GM12878 (cell line): ENCODE results near the gene RNF113B. TPM values are rescaled to one million over a fixed set of nuclear protein-coding genes. Genes with fewer than 3 reads are reported as not detected.

Source experiments
- ATAC-seq: fragments of 200-7000 bp; cut with Tn5 transposase; 3 replicates; pipeline ENCODE4 v1.9.1; 2020; ENCODE audit warnings: mild to moderate bottlenecking, moderate library complexity
- BruUV-seq: library from RNA; stranded (reverse); fragments of 400-500 nt; replicated peaks from 2 replicates; lab custom pipeline; 2021; lab: Mats Ljungman, UMichigan
- CTCF ChIA-PET: fragments of 300-600 bp; sonication (Branson Sonifier 250); formaldehyde crosslinking; extraction: SDS; loops from one replicate; lab custom pipeline; 2021; ENCODE audit warnings: inconsistent platforms; lab: Yijun Ruan, JAX
- POLR2A ChIA-PET: fragments of 350-600 bp; formaldehyde crosslinking; extraction: SDS; loops from one replicate; lab custom pipeline; 2021; ENCODE audit warnings: inconsistent platforms; lab: Charles Lee
- RAD21 ChIA-PET: fragments of 300-600 bp; sonication (Branson Sonifier 250); formaldehyde crosslinking; loops from one replicate; lab custom pipeline; 2023; ENCODE audit warnings: antibody characterized with exemption; ENCODE audit not compliant: unreplicated experiment; lab: Charles Lee
- SMC1A ChIA-PET: fragments of 300-600 bp; sonication (Branson Sonifier 250); formaldehyde crosslinking; loops from one replicate; lab custom pipeline; 2023; ENCODE audit not compliant: unreplicated experiment, uncharacterized antibody; lab: Charles Lee
- DNase-seq: peaks from one replicate; pipeline ENCODE4 v3.0.0-alpha.2; 2011; ENCODE audit warnings: low read depth, low spot score
- FAIRE-seq: peaks from 3 replicates; lab custom pipeline; 2011; peaks lifted over from hg19 to GRCh38; lab: Jason Lieb, UNC
- H2AFZ ChIP-seq: 2 replicates; pipeline ENCODE4 v1.6.0; 2011; ENCODE audit warnings: low read depth, low read length, control low read depth; ENCODE audit not compliant: control insufficient read depth
- H3K27ac ChIP-seq: 2 replicates; pipeline ENCODE4 v1.5.1; 2011; ENCODE audit warnings: control low read depth; ENCODE audit not compliant: control insufficient read depth, insufficient read depth
- H3K27me3 ChIP-seq, 2 experiments: replicated peaks in 1 of 2; 2 replicates each; pipeline versions ENCODE4 v1.6.0 to v1.6.1; 2011; ENCODE audit warnings: low read length in 1 of 2; ENCODE audit not compliant: control insufficient read depth in 2 of 2, insufficient read depth in 2 of 2
- H3K36me3 ChIP-seq, 2 experiments: 2 replicates each; pipeline ENCODE4 v1.5.1; 2011; ENCODE audit warnings: low read length in 1 of 2; ENCODE audit not compliant: control insufficient read depth in 2 of 2, insufficient read depth in 2 of 2
- H3K4me1 ChIP-seq: 2 replicates; pipeline ENCODE4 v1.6.1; 2011; ENCODE audit warnings: mild to moderate bottlenecking, low read length, moderate library complexity, mixed read lengths; ENCODE audit not compliant: control insufficient read depth, insufficient read depth
- H3K4me2 ChIP-seq: 2 replicates; pipeline ENCODE4 v1.6.0; 2011; ENCODE audit warnings: control low read depth; ENCODE audit not compliant: control insufficient read depth, insufficient read depth
- H3K4me3 ChIP-seq: fragments of 200-600 bp; sonication (generic); 2 replicates; pipeline ENCODE4 v1.5.1; 2016
- H3K79me2 ChIP-seq: 2 replicates; pipeline ENCODE4 v1.6.0; 2011; ENCODE audit warnings: low read length; ENCODE audit not compliant: control insufficient read depth, insufficient read depth
- H3K9ac ChIP-seq: 2 replicates; pipeline ENCODE4 v1.8.0; 2011; ENCODE audit warnings: low read length, control low read depth, mixed read lengths; ENCODE audit not compliant: control insufficient read depth, insufficient read depth
- H3K9me3 ChIP-seq: replicated peaks from 3 replicates; pipeline ENCODE4 v1.5.1; 2011; ENCODE audit warnings: mild to moderate bottlenecking, low read length; ENCODE audit not compliant: control insufficient read depth, insufficient read depth
- H4K20me1 ChIP-seq: 2 replicates; pipeline ENCODE4 v1.6.0; 2011; ENCODE audit not compliant: control insufficient read depth, insufficient read depth
- BRCA1 ChIP-seq: IDR thresholded peaks from 2 replicates; pipeline ENCODE4 v1.6.1; 2011; ENCODE audit warnings: low read depth, low read length, improper control_type of control experiment
- CEBPB ChIP-seq, 2 experiments: fragments of 150-350 bp in 1 of 2; IDR thresholded peaks; 2 replicates each; pipeline ENCODE4 v1.6.1; 2012 to 2014; ENCODE audit warnings: low read depth in 2 of 2, low read length in 2 of 2, borderline replicate concordance in 1 of 2, inconsistent platforms in 1 of 2
- CTCF ChIP-seq, 3 experiments: IDR thresholded peaks in 2 of 3; conservative IDR thresholded peaks in 1 of 3; 2 replicates each; pipeline ENCODE4 v1.5.1; 2011; ENCODE audit warnings: low read depth in 3 of 3, low read length in 3 of 3, mild to moderate bottlenecking in 3 of 3, control low read depth in 2 of 3, moderate library complexity in 2 of 3, inconsistent platforms in 1 of 3, mixed read lengths in 1 of 3; ENCODE audit not compliant: control insufficient read depth in 2 of 3, insufficient read depth in 1 of 3; ENCODE audit errors: extremely low read depth in 1 of 3
- E2F4 ChIP-seq: IDR thresholded peaks from 2 replicates; pipeline ENCODE4 v1.6.1; 2012; ENCODE audit warnings: low read depth, low read length, improper control_type of control experiment
- JUNB ChIP-seq: IDR thresholded peaks from 2 replicates; pipeline ENCODE4 v1.6.1; 2016; ENCODE audit warnings: antibody characterized with exemption, mild to moderate bottlenecking
- KLF5 ChIP-seq: fragments of 450-650 bp; IDR thresholded peaks from 2 replicates; pipeline ENCODE4 v1.6.1; 2014; ENCODE audit warnings: mild to moderate bottlenecking; ENCODE audit not compliant: partially characterized antibody
- SP1 ChIP-seq: IDR thresholded peaks from one replicate; pipeline ENCODE4 v1.6.1; 2011; ENCODE audit warnings: low read depth, low read length
- WGBS: methylation state at CpG from one replicate; pipeline ENCODE4 v1.1.6; 2016; ENCODE audit warnings: low lambda C conversion rate; ENCODE audit not compliant: insufficient replicate concordance, insufficient coverage; ENCODE audit errors: missing lambda C conversion rate; 5-methylcytosine and 5-hydroxymethylcytosine counted together
- in situ Hi-C: fragments of 300-500 bp; cut with MboI; formaldehyde crosslinking; loops from 9 replicates; pipeline ENCODE4 v1.14.3; 2018; ENCODE audit warnings: mixed read lengths
- intact Hi-C: fragments of 100-400 bp; cut with micrococcal nuclease; formaldehyde crosslinking; loops from one replicate; pipeline ENCODE4 v1.14.2; 2022; ENCODE audit not compliant: unreplicated experiment
- polyA plus RNA-seq, 11 experiments: library from polyadenylated mRNA; depleted of rRNA in 4 of 11; unstranded in 6 of 11; stranded (reverse) in 5 of 11; fragments of >200 nt; fragmentation: Nextera tagmentation in 4 of 11; fragmentation: Illumina TruSeq in 1 of 11; extraction: Ambion mirVana in 4 of 11; extraction: Trizol in 1 of 11; gene quantifications; 1 replicate in 1 of 11; 2 replicates in 10 of 11; pipeline versions ENCODE4 v1.2.1 to v1.2.3, GENCODE V29; 2011 to 2016; ENCODE audit warnings: inconsistent platforms in 2 of 11, missing spikeins in 2 of 11, low read depth in 1 of 11
- total RNA-seq, 4 experiments: library from RNA; depleted of rRNA in 3 of 4; stranded (reverse); fragments of >200 nt in 3 of 4; fragmentation: Illumina TruSeq in 1 of 4; extraction: Trizol in 1 of 4; gene quantifications; 2 replicates each; pipeline versions ENCODE4 v1.2.1 to v1.2.3, GENCODE V29; 2013 to 2021

The RNF113B gene
- total and polyA plus RNA-seq, 10 of the 15 experiments (the other 5 are each of a cell fraction or from before 2014, with no cell fraction given) = not detected

- no peak for TF ChIP-seq KLF5
- TF ChIP-seq SP1 = no peak
- TF ChIP-seq CEBPB (IDR thresholded peaks at IDR 0.05; ENCODE audit: borderline replicate concordance in 1 of 2, low read depth in 2 of 2, low read length in 2 of 2) = no peak
- TF ChIP-seq BRCA1 = no peak
- TF ChIP-seq JUNB = no peak
- no peak for TF ChIP-seq E2F4
- TF ChIP-seq CTCF (IDR thresholded peaks at IDR 0.05 in 2 of 3, conservative IDR thresholded peaks at IDR 0.05 in 1 of 3; ENCODE audit: control insufficient read depth in 2 of 3, extremely low read depth in 1 of 3, insufficient read depth in 1 of 3, low read depth in 3 of 3, low read length in 3 of 3) = no peak
- Histone ChIP-seq H2AFZ (no peak overlapping the region), H3K9me3 (no peaks in the 10 kb centered on the region), H3K79me2 (no peaks in the 10 kb centered on the region), H3K27me3 (no peaks in the 10 kb centered on the region), H3K4me2 (no peak overlapping the region), H3K36me3 (no peaks in the 10 kb centered on the region), H3K4me3 (no peak overlapping the region), H3K9ac (no peak overlapping the region), H4K20me1 (no peaks in the 10 kb centered on the region), H3K4me1 (no peaks in the 10 kb centered on the region), H3K27ac (no peak overlapping the region)
- WGBS = 56% methylated on average over 5 of the region's 5 CpGs
- intact Hi-C loops (no loop called here), in situ Hi-C loops (no loop called here)
- CTCF ChIA-PET = interaction anchor here (1.1 to 1.7 kb wide), 2 partner anchors 10 to 15 kb away, joined by 4 to 5 read pairs; no protein-coding TSS in a partner anchor
- SMC1A ChIA-PET = no interaction called here
- DNase-seq (no peak), FAIRE-seq (no peak), ATAC-seq (no peak)
- BruUV-seq = no TSS peak
- POLR2A ChIA-PET = no interaction called here
- RAD21 ChIA-PET = no interaction called here
Measured at GRCh38 chr13:98158172-98158899, 18.7 kb downstream of the RNF113B start.
